Activated CD8-positive, alpha-beta memory T cell treated with anti-CD3 and anti-CD28 coated beads for 48 hours (primary cell): ENCODE data around the gene COBLL1.

Source experiments
- DNase-seq, 3 experiments: peaks; one replicate each; pipeline ENCODE4 v3.0.0-alpha.2; 2020; ENCODE audit warnings: low read depth in 2 of 3, low spot score in 2 of 3

COBLL1 gene

DNA sequence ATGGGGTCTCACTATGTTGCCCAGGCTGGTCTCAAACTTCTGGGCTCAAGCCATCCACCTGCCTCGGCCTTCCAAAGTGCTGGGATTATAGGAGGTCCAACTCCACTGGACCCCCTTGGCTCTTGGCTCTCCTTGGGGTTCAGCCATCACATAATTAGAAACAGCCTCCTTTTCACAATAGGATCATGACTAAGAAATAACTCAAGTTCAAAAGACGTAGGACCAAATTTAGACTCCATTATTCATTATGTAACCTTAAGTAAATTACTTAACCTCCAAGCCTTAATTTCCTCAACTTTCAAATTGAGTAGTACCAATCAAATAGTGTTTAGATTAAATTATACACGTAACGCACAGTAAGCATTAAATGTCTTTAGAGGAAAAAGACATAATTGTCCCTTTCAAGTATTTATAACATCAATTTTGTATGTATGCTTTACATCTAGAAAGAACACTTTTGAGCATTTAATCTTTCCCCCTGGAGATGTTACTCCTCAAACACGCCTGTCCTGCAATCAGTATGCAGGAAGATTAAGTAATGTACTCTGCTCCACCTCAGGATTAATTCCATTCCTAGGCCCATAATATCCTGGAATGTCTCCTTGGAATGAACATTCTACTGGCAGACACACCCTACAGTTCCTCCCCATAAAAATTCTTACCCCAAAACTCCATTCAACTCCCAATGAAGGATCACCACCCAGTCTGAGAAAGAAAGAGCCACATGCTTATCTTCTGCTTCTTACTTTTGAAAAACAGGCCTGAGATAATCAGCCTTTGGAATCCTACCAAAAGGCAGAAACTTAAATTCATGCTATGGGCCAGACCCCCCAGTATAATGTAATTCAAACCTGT is 49.1 kb downstream of the COBLL1 start:
- no peak for DNase-seq

- no peak for DNase-seq
Measured at GRCh38 chr2:164789968-164790367, 51.7 kb downstream of the COBLL1 start.

GRCh38 chr2:164786787-164787186 is 54.8 kb downstream of the COBLL1 start:
- DNase-seq = no peak

DNA sequence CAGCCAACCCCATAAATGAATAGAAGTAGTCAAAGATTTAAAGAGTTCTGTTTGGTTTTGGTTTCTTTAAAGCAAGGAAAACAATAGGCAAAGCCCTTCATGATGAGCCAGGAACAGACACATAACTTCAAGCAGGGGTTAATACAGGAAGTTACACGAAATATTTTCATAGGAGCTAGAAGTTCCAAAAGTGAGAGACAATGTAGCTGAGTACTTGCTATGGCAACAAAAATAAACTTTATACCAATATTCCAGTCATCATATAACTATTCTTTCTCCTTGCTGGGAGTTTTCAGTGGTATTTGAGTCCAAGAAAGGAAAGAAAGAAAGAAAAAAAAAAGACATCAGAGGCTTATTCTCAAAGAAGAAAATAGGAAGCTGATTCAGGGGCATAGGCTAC is 56.2 kb downstream of the COBLL1 start:
- DNase-seq = no peak

GRCh38 chr2:164784376-164784775 is 57.2 kb downstream of the COBLL1 start:
- DNase-seq = no peak

DNA sequence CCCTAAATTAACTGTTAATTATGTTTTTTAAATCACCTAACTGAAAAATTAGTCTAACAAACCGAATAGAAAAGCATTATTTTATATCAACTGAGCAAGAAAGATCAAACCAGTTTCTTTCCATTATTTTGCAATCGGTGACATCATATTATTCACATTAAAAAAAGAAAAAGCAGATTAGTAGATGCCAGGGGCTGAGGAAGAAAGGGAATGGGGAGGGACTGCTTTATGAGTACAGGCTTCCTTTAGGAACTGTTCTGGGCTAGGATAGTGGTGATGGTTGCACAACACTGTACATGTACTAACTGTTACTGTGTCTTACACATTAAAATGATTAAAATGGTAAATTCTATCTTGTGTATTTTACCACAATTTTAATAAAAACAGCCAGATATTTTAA is 59.3 kb downstream of the COBLL1 start:
- DNase-seq = no peak

DNA sequence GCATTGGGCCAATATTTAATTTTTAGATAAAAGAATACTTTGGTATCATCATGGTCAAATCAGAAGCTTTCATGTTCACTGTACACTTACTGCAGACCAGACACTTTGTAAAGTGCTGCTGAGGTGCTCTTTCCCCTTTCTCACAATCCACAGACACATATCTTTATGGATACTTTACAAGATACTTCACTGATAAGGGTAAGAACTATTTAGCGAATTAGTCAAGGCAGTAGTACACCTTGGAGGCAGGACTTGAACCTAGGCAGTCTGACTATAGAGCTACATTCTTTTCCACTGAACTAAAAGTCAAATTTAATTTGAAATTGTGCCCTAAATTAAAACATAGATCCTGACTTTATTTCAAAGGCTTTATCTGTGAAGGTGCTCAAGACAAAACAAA is 60.2 kb downstream of the COBLL1 start:
- no peak for DNase-seq

DNA sequence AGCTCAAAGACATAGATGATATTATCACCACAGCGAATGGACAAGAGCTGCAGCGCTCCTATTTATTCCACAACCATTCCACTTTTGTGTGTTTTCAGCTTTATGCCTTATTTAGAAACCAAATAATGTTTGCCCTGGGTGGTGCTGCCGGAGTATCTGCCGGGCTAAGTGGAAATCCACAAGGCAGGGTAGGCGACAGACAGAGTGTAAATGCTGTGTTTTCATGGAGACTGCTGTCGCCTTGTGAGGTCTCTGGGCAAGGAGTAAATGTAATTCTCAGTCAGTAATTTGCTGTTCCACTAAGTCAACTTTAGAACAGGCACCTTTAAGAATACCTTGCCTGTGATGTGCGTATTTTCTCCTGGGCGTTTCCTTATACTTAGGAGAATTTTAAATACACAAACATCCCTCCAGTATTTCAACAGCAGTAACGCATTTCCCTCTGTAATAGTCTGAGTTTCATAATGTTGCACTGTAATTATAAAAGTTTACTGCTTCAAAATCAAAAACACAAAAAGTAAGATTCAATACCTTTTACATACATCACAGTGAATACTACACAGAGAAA is 60.9 kb downstream of the COBLL1 start:
- DNase-seq = no peak

DNA sequence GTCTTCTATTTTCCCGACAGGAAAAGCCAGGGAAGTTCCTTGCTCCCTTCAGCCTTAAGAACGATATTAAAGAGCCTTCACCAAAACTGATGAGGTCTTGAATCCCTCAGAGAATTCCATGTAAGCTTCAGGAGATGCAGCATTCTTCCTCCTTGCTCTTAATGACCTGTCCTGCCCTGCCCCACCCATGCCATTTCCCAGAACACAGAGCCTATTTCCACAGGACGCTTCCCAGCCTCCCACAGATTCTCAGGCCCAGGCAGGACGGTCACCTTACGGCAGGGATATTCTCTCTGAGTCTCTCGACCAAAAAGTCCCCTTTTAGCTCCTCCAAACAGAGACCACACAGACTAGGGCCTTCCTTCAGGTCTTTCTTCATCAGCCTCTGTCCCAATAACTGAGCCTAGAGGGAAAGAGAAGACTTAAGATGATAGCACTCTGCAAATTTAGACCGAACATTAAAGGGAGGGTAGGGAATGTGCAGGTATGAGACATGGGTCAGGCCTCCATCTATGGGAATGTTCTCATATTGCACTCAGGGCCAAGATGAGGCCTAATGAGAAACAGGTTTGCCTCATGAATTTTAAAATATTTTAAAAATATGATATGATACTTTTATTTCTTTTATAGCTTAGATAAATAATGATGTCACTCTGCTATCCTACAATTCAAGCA is 62.1 kb downstream of the COBLL1 start:
- no peak for DNase-seq

- no peak for DNase-seq
Measured at GRCh38 chr2:164778723-164779122, 62.9 kb downstream of the COBLL1 start.

DNA sequence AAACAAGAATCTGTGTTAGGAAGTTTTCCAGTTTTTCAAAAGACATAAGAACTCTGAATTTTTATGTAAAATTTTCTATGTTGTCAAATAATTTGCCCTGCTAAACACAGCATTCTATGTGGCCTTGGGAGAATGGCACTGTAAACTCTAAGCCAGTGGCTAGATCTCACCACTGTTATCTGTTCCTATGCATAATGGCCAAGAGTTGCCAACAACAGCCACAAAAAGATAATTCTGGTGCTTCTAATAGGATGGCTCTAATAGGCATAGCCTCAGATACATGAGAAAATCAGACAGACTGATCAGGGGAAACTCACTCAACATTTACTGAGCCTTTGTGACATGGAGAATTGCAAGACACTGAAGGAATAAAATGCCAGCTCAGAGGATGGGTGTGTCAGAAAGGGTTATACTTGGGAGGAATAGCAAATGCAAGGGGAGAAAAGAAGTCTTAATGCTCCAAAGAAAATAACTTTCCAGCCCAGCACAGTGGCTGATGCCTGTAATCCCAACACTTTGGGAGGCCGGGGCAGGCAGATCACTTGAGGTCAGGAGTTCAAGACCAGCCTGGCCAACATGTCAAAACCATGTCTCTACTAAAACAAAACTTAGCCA is 63.7 kb downstream of the COBLL1 start:
- no peak for DNase-seq

- no peak for DNase-seq
Measured at GRCh38 chr2:164773635-164774034, 68.0 kb downstream of the COBLL1 start.

DNA sequence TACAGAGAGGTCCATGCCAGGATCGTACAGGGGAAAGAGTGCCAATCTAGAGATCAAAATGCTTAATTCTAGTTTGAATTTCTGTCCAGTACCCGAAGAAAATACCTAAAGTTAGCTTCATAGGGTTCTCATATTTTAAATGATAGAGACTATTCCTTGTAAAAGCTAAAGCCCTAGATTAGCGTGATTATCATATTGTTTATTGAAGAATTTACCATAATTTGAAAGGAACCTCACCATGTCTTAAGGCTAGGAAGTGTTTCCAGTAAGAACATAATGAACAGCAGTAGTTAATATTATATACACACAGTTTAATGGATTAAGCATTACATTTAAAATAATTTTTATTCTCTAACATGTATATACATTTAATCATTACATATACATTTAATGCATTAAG is 68.5 kb downstream of the COBLL1 start:
- DNase-seq = no peak

- no peak for DNase-seq
Measured at GRCh38 chr2:164771897-164772296, 69.7 kb downstream of the COBLL1 start.

DNA sequence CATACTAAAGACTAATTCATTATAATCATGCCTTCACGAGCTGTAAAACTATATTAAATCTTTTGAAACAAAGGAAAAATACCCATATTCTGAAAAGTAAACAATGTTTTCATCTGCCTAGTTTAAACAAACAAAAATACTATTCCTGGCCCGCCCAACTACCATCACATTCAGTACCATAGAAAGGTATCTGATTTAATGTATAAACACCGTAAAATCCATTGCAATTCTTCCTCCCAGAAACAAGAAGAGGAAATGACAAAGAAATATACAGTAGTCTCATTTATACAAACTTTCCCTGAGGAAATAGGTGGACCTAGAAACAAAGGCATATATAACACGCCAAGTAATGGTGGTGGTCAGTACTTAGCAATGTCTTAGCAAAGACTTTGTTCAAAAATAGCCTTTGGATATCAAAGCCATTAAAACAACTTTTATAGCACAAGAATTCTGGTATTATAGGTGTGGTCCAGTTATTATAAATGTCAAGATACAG is 71.2 kb downstream of the COBLL1 start:
- no peak for DNase-seq

GRCh38 chr2:164766954-164767320 is 74.7 kb downstream of the COBLL1 start:
- no peak for DNase-seq

GRCh38 chr2:164766216-164766953 is 75.2 kb downstream of the COBLL1 start:
- no peak for DNase-seq

- no peak for DNase-seq
Measured at GRCh38 chr2:164764996-164765395, 76.6 kb downstream of the COBLL1 start.

DNA sequence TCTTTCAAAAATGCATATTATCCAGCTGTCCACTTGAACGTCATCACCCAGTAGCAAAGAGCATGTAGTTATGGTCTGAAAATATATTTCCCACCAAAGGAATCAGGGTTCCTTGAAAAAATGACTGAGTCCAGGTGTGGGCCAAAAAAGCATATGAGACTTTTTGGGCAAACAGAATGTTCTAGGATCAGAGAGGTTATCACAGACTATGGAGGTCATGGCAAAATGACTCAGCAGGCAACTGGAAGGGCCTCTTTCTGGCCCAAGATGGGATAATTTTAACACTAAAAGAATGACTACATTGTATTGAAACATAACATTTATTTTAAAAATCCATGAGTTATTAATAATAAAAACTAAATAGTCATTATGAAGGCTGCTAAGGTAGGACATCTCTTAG is 77.1 kb downstream of the COBLL1 start:
- no peak for DNase-seq

- no peak for DNase-seq
Measured at GRCh38 chr2:164763431-164763830, 78.2 kb downstream of the COBLL1 start.
